Effector CD4-positive, alpha-beta T cell (primary cell): Measurements from ENCODE around the gene PYGM.
A peak's percentile ranks its signal among the peaks of the same experiment; 100 is the strongest.

Experiments used
- DNase-seq: peaks from one replicate; pipeline ENCODE4 v3.0.0-alpha.2; 2020

PYGM gene

GRCh38 chr11:64767344-64768299, 7.8 kb upstream of the PYGM start:
- DNase-seq: peak; percentile 85

- no peak for DNase-seq
These were observed 7.1 kb upstream of the PYGM start for GRCh38 chr11:64766881-64767280.

- DNase-seq: no peak
These were observed 6.3 kb upstream of the PYGM start for GRCh38 chr11:64765851-64766665.

GRCh38 chr11:64765291-64765850, 5.6 kb upstream of the PYGM start:
- DNase-seq: no peak

GRCh38 chr11:64764753-64765152, 5.0 kb upstream of the PYGM start:
- DNase-seq: no peak

GRCh38 chr11:64764040-64764611, 4.4 kb upstream of the PYGM start:
- DNase-seq: peak; percentile 51

GRCh38 chr11:64763526-64764039, 3.8 kb upstream of the PYGM start:
- DNase-seq: no peak

GRCh38 chr11:64762674-64763525, 3.1 kb upstream of the PYGM start:
- DNase-seq: no peak

- no peak for DNase-seq
These were observed 2.5 kb upstream of the PYGM start for GRCh38 chr11:64762277-64762673.

- DNase-seq: no peak
These were observed 1.1 kb upstream of the PYGM start for GRCh38 chr11:64760759-64761420.

- no peak for DNase-seq
These were observed 548 bp downstream of the PYGM start for GRCh38 chr11:64759131-64759721.

- DNase-seq: no peak
These were observed 1.3 kb downstream of the PYGM start for GRCh38 chr11:64758330-64759079.

- DNase-seq: no peak
These were observed 2.0 kb downstream of the PYGM start for GRCh38 chr11:64757549-64758329.

- DNase-seq: no peak
These were observed 4.0 kb downstream of the PYGM start for GRCh38 chr11:64755681-64756361.

GRCh38 chr11:64754919-64755662, 4.7 kb downstream of the PYGM start:
- DNase-seq: no peak

GRCh38 chr11:64754124-64754918, 5.5 kb downstream of the PYGM start:
- no peak for DNase-seq
